NCI-H2227 treated with DMSO at 0.1 percent for 48 hours (cell line): Measurements from ENCODE around the gene TAF15.
A peak's percentile ranks its signal among the peaks of the same experiment; 100 is the strongest.

ENCODE experiments used
- DNase-seq: peaks from one replicate; lab custom pipeline; 2025; lab: John Stamatoyannopoulos, UW

The TAF15 gene

GRCh38 chr17:35788477-35789368 is 20.6 kb upstream of the TAF15 start:
- no peak for DNase-seq

- DNase-seq, result no peak
Observed at GRCh38 chr17:35790841-35791240, 18.4 kb upstream of the TAF15 start.

- no peak for DNase-seq
Observed at GRCh38 chr17:35791681-35792350, 17.5 kb upstream of the TAF15 start.

- DNase-seq, result no peak
Observed at GRCh38 chr17:35793257-35793656, 16.0 kb upstream of the TAF15 start.

GRCh38 chr17:35795007-35795870 is 14.0 kb upstream of the TAF15 start, which contains the start of gene MMP28:
Gene MMP28, minus strand, starts transcription at chr17:35795641. Its CDS starts 264 bp downstream, at chr17:35795377.
- DNase-seq, result no peak

- no peak for DNase-seq
Observed at GRCh38 chr17:35795871-35796265, 13.4 kb upstream of the TAF15 start.

GRCh38 chr17:35796942-35797341 is 12.3 kb upstream of the TAF15 start:
- no peak for DNase-seq

- no peak for DNase-seq
Observed at GRCh38 chr17:35797370-35797769, 11.9 kb upstream of the TAF15 start.

- DNase-seq, result no peak
Observed at GRCh38 chr17:35797918-35798317, 11.4 kb upstream of the TAF15 start.

- DNase-seq, result no peak
Observed at GRCh38 chr17:35799942-35800341, 9.3 kb upstream of the TAF15 start.

- no peak for DNase-seq
Observed at GRCh38 chr17:35801583-35802224, 7.6 kb upstream of the TAF15 start.

- peak; percentile 24 for DNase-seq
Observed at GRCh38 chr17:35804658-35805192, 4.6 kb upstream of the TAF15 start.

- DNase-seq, result no peak
Observed at GRCh38 chr17:35807371-35808144, 1.7 kb upstream of the TAF15 start.

- DNase-seq, result no peak
Observed at GRCh38 chr17:35808240-35808961, 883 bp upstream of the TAF15 start.

- no peak for DNase-seq
Observed at GRCh38 chr17:35809855-35810461, 674 bp downstream of the TAF15 start.

GRCh38 chr17:35811759-35812158 is 2.5 kb downstream of the TAF15 start:
- DNase-seq, result no peak

GRCh38 chr17:35812456-35812855 is 3.2 kb downstream of the TAF15 start:
- DNase-seq, result no peak

GRCh38 chr17:35816723-35817122 is 7.4 kb downstream of the TAF15 start:
- no peak for DNase-seq

GRCh38 chr17:35817196-35817595 is 7.9 kb downstream of the TAF15 start:
- no peak for DNase-seq

GRCh38 chr17:35819455-35819854 is 10.2 kb downstream of the TAF15 start:
- DNase-seq, result no peak
